Right cardiac atrium (tissue), 5 donors: Measurements from ENCODE around the gene GMCL1. TPM values are rescaled to one million over a fixed set of nuclear protein-coding genes. Genes with fewer than 3 reads are reported as not detected.
"Not testable (repeated sequence)": the region's sequence is repeated elsewhere in the genome, so short reads cannot be mapped to it uniquely, and the experiment has no call there.

Experiments
- ATAC-seq, 2 donors: fragments of 200-7000 bp; cut with Tn5 transposase; one replicate each; pipeline versions ENCODE4 v1.8.0 to v1.9.1; 2020; ENCODE audit warnings: moderate library complexity in 2 of 2, mild to moderate bottlenecking in 1 of 2
- DNase-seq, 3 donors: peaks; one replicate each; pipeline ENCODE4 v3.0.0-alpha.2; 2020
- H3K27ac ChIP-seq: one replicate; pipeline ENCODE4 v1.5.1; 2013; ENCODE audit warnings: mild to moderate bottlenecking, low read length, control low read depth, moderate library complexity
- H3K27me3 ChIP-seq: one replicate; pipeline ENCODE4 v1.6.1; 2013; ENCODE audit not compliant: control insufficient read depth, insufficient read depth
- H3K4me1 ChIP-seq: one replicate; pipeline ENCODE4 v1.6.1; 2013; ENCODE audit warnings: low read length; ENCODE audit not compliant: control insufficient read depth, insufficient read depth
- H3K4me3 ChIP-seq: one replicate; pipeline ENCODE4 v1.5.1; 2013; ENCODE audit warnings: low read length, control low read depth
- H3K9me3 ChIP-seq: one replicate; pipeline ENCODE4 v1.6.1; 2013; ENCODE audit warnings: low read length; ENCODE audit not compliant: control insufficient read depth
- WGBS: extraction: QIAGEN DNeasy Blood & Tissue Kit; methylation state at CpG from one replicate; pipeline ENCODE4 v1.1.7; 2013; 5-methylcytosine and 5-hydroxymethylcytosine counted together
- intact Hi-C, 4 donors: fragments of 100-400 bp; cut with DNase I; formaldehyde crosslinking; loops; one replicate each; pipeline versions ENCODE4 v1.11.0 to v1.14.0; 2022 to 2023
- polyA plus RNA-seq: library from polyadenylated mRNA; stranded (reverse); fragments of 200-250 nt; gene quantifications from one replicate; pipeline ENCODE4 v1.2.3, GENCODE V29; 2013
- total RNA-seq, 4 donors: library from RNA; stranded (reverse); fragmentation: NEBNext Ultra II Directional; extraction: Animal tissue kit (Norgen Biotek cat#: 25700); gene quantifications; one replicate each; pipeline ENCODE4 v1.2.1, GENCODE V29; 2021
- donor health status: healthy with polysubstance abuse.
- donor health status: DM: no; HTN: yes; CAD: no.
- donor health status: DM: no; HTN: no; CAD: no.
- donor health status: DM: no; HTN: yes; CAD: no; lungs with severe emphysema.
- donor health status: DM: yes; HTN: yes; CAD: no.

GMCL1 gene
- total and polyA plus RNA-seq, 5 donors: 2.5 to 6.8 (median 6.2) TPM

DNA sequence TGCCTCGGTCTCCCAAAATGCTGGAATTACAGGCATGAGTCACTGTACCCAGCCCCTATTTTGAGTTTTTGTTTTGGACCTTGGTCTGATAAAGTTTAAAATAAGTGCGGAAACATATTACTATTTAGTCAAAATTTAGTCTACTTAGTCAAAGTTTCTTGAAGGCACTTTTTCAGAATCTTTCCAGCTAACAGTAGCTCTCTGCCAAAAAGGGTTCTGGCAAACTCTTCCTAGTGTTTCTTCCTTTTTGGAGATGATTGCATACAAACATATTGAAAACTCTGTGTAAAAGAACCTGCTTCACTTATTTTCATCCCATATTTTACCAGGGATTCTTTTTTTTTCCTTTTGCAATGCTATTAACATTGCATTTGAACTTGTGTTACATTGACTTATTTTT lies 28.8 kb downstream of the GMCL1 start:
- DNase-seq (no peak), ATAC-seq (no peak)
- Histone ChIP-seq H3K27ac (no peak overlapping the region), H3K27me3 (no peaks in the 10 kb centered on the region), H3K9me3 (no peaks in the 10 kb centered on the region), H3K4me3 (no peak overlapping the region), H3K4me1 (no peaks in the 10 kb centered on the region)
- 92% methylated on average over 2 of the region's 2 CpGs for WGBS
- intact Hi-C loops: no loop called here

DNA sequence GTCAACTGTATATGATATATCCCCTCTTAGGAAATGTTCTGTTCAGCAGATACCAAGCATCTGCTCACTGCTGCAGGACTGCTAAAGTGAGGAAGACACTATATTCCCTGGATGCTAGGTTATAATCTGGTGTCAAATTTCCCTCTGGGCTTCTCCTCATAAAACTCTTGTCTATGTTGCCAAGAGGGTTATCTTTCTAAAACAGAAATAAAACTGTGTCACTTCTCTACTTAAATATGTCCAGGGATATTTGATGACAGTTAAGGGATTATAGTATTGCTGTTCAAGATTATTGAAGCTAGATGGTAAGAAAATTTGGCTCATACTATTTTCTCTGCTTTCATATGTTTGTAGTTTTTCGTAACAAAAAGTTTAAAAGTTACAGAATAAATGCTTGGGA lies 33.8 kb downstream of the GMCL1 start:
- no peak overlapping the region for H3K27ac ChIP-seq
- DNase-seq (no peak), ATAC-seq (no peak)
- WGBS: 79% methylated on average over 1 of the region's 1 CpG
- H3K4me3 ChIP-seq: no peak overlapping the region
- no peaks in the 10 kb centered on the region for H3K27me3 ChIP-seq
- no peaks in the 10 kb centered on the region for H3K9me3 ChIP-seq
- H3K4me1 ChIP-seq: no peaks in the 10 kb centered on the region
- intact Hi-C loops: no loop called here

DNA sequence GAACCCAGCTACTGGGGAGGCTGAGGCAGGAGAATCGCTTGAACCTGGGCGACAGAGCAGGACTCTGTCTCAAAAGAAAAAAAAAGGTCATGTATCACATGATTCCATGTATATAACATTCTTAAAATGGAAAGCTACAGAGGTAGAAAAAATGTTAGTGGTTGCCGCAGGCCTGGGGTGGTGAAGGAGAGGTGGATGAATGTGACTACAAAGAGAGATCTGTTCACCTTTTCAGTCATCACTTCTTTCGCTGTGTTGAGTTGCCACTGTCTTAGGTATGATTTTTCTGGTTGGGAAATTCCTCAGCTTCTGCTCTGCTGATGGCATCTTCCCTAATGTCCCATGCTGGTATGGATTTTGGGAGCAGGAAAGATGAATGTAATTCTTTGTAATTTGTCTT lies 59.0 kb downstream of the GMCL1 start:
- DNase-seq (no peak), ATAC-seq (no peak)
- no peak overlapping the region for H3K27ac ChIP-seq
- no peaks in the 10 kb centered on the region for H3K9me3 ChIP-seq
- H3K27me3 ChIP-seq: no peaks in the 10 kb centered on the region
- WGBS: 96% methylated on average over 4 of the region's 4 CpGs
- intact Hi-C loops: no loop called here
- no peak overlapping the region for H3K4me3 ChIP-seq
- no peaks in the 10 kb centered on the region for H3K4me1 ChIP-seq

DNA sequence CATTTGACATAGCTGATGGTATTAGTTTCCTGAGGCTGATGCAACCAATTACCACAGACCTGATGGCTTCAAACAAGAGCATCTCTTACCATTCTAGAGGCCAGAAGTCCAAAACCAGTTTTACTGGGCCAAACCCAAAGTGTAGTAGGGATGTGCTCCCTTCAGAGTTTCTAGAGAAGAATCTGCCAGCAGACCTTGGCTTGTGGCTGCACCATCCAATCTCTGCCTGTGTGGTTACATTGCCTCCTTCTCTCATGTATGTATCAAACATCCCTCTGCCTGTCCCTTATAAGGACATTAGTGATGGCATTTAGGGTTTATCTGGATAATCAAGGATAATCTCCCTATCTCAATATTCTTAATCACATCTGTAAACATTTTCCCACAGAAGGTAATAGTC lies 59.8 kb downstream of the GMCL1 start:
- no peaks in the 10 kb centered on the region for H3K4me1 ChIP-seq
- H3K27me3 ChIP-seq: no peaks in the 10 kb centered on the region
- no peaks in the 10 kb centered on the region for H3K9me3 ChIP-seq
- ATAC-seq: no peak
- DNase-seq: no peak
- H3K4me3 ChIP-seq: no peak overlapping the region
- no peak overlapping the region for H3K27ac ChIP-seq
- intact Hi-C loops: no loop called here

DNA sequence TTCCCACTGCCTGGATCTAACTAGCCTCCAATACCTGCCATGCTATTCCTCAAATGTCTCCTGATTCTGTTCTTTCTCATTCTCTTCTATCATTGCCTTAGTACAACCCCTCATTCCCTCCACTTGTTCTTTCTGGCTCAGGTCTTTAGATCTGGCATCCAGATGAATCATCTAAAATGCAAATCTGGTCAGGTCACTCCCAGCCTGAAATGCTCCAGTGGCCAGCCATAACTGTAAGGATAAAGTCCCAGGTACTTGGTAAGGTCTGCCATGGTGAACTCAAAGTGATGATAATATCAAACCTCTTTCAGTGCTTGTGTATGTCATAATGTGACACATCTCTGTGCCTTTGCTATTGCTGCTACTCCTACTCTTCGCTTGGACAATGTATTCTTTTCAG lies 61.4 kb downstream of the GMCL1 start:
- intact Hi-C loops: no loop called here
- H3K4me1 ChIP-seq: peaks cover 2% of the 10 kb centered on the region
- H3K27me3 ChIP-seq: no peaks in the 10 kb centered on the region
- H3K27ac ChIP-seq: no peak overlapping the region
- DNase-seq (no peak), ATAC-seq (no peak)
- no peaks in the 10 kb centered on the region for H3K9me3 ChIP-seq
- no peak overlapping the region for H3K4me3 ChIP-seq
- WGBS: 38% methylated on average over 1 of the region's 1 CpG

DNA sequence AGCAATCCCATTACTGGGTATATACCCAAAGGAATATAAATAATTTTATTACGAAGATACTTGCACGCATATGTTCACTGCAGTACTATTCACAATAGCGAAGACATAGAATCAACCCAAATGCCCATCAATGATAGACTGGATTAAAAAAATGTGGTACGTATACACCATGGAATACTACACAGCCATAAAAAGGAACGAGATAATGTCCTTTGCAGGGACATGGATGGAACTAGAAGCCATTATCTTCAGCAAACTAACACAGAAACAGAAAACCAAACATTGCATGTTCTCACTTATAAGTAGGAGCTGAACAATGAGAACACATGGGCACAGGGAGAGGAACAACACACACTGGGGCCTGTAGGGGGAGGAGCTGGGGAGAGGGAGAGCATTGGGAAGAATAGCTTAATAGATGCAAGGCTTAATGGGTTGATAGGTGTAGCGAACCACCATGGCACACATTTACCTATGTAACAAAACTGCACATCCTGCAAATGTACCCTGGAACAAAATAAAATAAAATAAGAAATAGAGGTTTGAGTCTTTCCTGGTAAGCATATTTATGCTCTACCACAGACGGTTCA lies 63.5 kb downstream of the GMCL1 start:
- intact Hi-C loops, H3K4me1 ChIP-seq, DNase-seq, H3K9me3 ChIP-seq, H3K27me3 ChIP-seq, H3K27ac ChIP-seq: not testable (repeated sequence)
- ATAC-seq: peak in 1 of 2 donors; percentile 15
- WGBS: 94% methylated on average over 7 of the region's 7 CpGs
- peak overlapping the region; percentile 96 for H3K4me3 ChIP-seq

DNA sequence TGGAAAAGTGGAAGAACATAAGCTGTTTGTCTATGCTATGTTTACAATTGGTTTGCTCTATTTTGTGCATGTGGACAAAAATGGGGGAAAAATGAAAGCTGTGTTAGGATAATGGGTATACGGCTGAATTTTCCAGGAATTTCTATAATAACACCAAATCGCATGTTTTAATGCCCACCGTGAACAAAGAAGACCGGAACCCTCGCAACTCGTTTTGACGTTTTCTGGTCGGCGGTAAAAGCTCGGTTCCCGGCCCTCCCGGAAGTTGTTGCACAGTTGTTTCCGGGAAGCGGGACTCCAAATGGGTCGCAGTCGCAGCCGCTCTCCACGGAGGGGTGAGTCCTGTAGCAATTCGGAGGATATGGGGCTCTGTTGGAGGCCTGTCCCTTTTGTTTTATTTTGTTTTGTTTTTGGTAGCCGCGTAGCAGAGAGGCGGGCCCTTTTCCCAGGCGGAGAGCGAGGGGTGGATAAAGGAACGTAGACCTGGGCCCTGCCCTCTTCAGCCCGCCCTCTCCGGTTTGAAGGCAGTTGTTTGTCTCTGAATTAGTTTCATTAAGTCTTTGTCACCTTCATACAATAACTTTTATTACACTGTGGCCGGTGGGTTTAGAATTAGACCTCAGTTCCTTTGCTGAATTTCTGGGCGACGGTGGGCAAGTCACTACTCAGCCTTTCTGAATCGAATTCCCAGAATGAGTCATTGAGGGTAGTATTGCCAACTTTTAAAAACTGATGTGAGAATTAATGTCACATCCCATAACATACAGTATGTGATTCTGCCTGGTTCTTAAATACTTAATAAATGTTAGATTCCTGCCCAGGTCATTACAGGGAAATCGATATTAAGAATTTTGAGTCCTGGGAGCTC lies 64.5 kb downstream of the GMCL1 start, which contains the start of gene SNRNP27:
Gene SNRNP27, plus strand, starts transcription at position 273 of the 868 bp plus-strand sequence. Its CDS starts 29 bp downstream, at position 302.
- peak; percentile 91 to 92 for ATAC-seq
- Histone ChIP-seq H3K27me3 (no peaks in the 10 kb centered on the region), H3K4me3 (peak within 1 kb of the TSS; percentile 96), H3K4me1 (peaks cover 2% of the 10 kb centered on the region), H3K27ac (peak within 1 kb of the TSS; percentile 83), H3K9me3 (no peaks in the 10 kb centered on the region)
- intact Hi-C loops: no loop called here
- peak; percentile 72 to 88 (median 88) for DNase-seq
- WGBS: under 1% methylated on average over 32 of the region's 32 CpGs

DNA sequence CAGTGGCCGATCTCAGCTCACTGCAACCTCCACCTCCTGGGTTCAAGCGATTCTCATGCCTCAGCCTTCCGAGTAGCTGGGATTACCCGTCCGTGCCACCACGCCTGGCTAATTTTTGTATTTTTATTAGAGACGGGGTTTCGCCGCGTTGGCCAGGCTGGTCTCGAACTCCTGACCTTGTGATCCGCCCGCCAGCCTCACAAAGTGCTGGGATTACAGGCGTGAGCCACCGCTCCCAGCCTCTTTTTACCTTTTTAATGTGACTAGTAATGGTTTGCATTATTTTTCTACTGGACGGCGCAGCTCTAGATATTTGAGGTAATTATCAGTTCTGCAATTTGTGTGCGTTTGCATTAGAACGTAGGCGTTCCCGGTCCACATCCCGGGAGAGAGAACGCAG lies 65.3 kb downstream of the GMCL1 start:
- DNase-seq, H3K27me3 ChIP-seq, ATAC-seq, H3K27ac ChIP-seq, H3K4me1 ChIP-seq, H3K9me3 ChIP-seq, intact Hi-C loops: not testable (repeated sequence)
- peak overlapping the region; percentile 96 for H3K4me3 ChIP-seq
- 38% methylated on average over 23 of the region's 23 CpGs for WGBS

DNA sequence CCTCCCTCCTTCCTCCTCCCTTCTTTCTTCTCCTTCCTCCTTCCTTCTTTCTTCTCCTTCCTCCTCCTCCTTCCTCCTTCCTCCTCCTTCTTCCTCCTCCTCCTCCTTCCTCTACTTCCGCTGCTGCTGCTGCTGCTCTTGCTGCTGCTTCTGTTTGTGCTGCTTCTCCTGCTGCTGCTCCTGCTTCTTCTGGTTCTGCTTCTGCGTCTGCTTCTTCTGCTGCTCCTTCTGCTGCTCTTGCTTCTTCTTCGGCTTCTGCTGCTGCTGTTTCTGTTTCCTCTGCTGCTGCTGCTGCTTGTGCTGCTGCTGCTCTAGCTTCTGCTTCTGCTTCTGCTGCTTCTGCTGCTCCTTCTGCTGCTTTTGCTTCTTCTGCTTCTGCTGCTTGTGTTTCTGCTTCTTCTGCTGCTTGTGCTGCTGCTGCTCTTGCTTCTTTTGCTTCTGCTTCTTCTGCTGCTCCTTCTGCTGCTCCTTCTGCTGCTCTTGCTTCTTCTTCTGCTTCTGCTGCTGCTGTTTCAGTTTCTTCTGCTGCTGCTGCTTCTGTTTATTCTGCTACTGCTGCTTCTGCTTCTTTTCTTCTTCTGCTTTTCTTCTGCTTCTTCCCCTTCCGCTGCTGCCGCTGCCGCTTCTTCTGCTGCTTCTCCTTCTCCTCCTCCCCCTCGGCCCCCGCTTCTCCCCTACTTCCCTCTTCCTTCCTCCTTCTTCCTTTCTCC lies 72.9 kb downstream of the GMCL1 start:
- no peak overlapping the region for H3K27ac ChIP-seq
- WGBS: 57% methylated on average over 8 of the region's 8 CpGs
- intact Hi-C loops: loop anchor here in 1 of 4 donors (10.0 kb wide), 1 partner anchor 252 kb away; no protein-coding TSS in a partner anchor
- no peaks in the 10 kb centered on the region for H3K4me1 ChIP-seq
- H3K9me3 ChIP-seq: no peaks in the 10 kb centered on the region
- DNase-seq: peak in 2 of 3 donors; percentile 31 to 68
- H3K27me3 ChIP-seq: no peaks in the 10 kb centered on the region
- no peak overlapping the region for H3K4me3 ChIP-seq
- no peak for ATAC-seq

DNA sequence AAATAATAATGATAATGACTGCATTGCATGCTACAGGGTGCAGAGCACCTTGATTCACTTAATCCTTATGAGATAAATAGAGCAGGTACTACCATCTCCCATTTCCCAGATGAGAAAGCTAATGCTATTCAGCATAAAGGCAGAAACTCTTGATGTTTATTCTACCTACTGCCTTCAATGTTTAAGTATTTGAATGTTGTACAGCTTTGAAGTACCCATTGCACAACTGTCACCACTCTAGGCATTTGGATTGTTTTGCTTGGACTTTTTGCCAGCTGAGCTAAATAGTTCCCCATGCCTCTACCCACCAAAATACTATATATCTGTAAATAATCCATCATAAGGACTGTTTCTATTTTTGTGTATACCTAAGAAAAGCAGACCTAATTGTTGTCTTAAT lies 77.8 kb downstream of the GMCL1 start:
- no peaks in the 10 kb centered on the region for H3K27me3 ChIP-seq
- no peak for ATAC-seq
- intact Hi-C loops: loop anchor here in 1 of 4 donors (10.0 kb wide), 1 partner anchor 248 kb away; no protein-coding TSS in a partner anchor

More for the DNA sequence above, 77.8 kb downstream of the GMCL1 start:
- no peaks in the 10 kb centered on the region for H3K9me3 ChIP-seq
- H3K4me3 ChIP-seq: no peak overlapping the region
- H3K4me1 ChIP-seq: no peaks in the 10 kb centered on the region
- H3K27ac ChIP-seq: no peak overlapping the region
- no peak for DNase-seq
